Dedifferentiated amniotic fluid mesenchymal stem cell (primary cell): Measurements from ENCODE around the gene PBX3.

Experiments used
- DNase-seq: peaks from one replicate; pipeline ENCODE4 v3.0.0-alpha.2; 2016; ENCODE audit errors: extremely low spot score

PBX3 gene

GRCh38 chr9:125747053-125747764 is at the start of gene PBX3:
TSS of gene PBX3 (plus strand) at chr9:125747373.
- DNase-seq: no peak

- no peak for DNase-seq
Measured at GRCh38 chr9:125699870-125700269, 47.3 kb upstream of the PBX3 start.

GRCh38 chr9:125700791-125701190 is 46.4 kb upstream of the PBX3 start:
- no peak for DNase-seq

GRCh38 chr9:125701351-125701750 is 45.8 kb upstream of the PBX3 start:
- DNase-seq: no peak

GRCh38 chr9:125703662-125704061 is 43.5 kb upstream of the PBX3 start:
- DNase-seq: no peak

- DNase-seq: no peak
Measured at GRCh38 chr9:125705893-125706292, 41.3 kb upstream of the PBX3 start.

- DNase-seq: peak; percentile 96
Measured at GRCh38 chr9:125706651-125707471, 40.3 kb upstream of the PBX3 start, which contains the start of gene MAPKAP1. TSS of gene MAPKAP1 (minus strand) at chr9:125707208. CDS start at chr9:125672574, 34,634 bp downstream.

GRCh38 chr9:125707472-125707804 is 39.7 kb upstream of the PBX3 start:
- DNase-seq: no peak

- DNase-seq: no peak
Measured at GRCh38 chr9:125726456-125727132, 20.6 kb upstream of the PBX3 start.

- DNase-seq: no peak
Measured at GRCh38 chr9:125730168-125730567, 17.0 kb upstream of the PBX3 start.

- no peak for DNase-seq
Measured at GRCh38 chr9:125732562-125732961, 14.6 kb upstream of the PBX3 start.

GRCh38 chr9:125739436-125739835 is 7.7 kb upstream of the PBX3 start:
- DNase-seq: no peak

GRCh38 chr9:125742657-125743056 is 4.5 kb upstream of the PBX3 start:
- no peak for DNase-seq

GRCh38 chr9:125743682-125744428 is 3.3 kb upstream of the PBX3 start:
- DNase-seq: no peak

GRCh38 chr9:125744616-125745015 is 2.6 kb upstream of the PBX3 start:
- peak; percentile 78 for DNase-seq

- DNase-seq: no peak
Measured at GRCh38 chr9:125745018-125745417, 2.2 kb upstream of the PBX3 start.

GRCh38 chr9:125745682-125746016 is 1.5 kb upstream of the PBX3 start:
- DNase-seq: no peak

- DNase-seq: peak; percentile 76
Measured at GRCh38 chr9:125746017-125746773, 978 bp upstream of the PBX3 start.

GRCh38 chr9:125746774-125747052 is 460 bp upstream of the PBX3 start:
- no peak for DNase-seq

GRCh38 chr9:125747765-125748445 is 732 bp downstream of the PBX3 start:
- no peak for DNase-seq
